Psoas muscle (tissue), 8 donors: Measurements from ENCODE around the gene CASQ2. TPM values are rescaled to one million over a fixed set of nuclear protein-coding genes. Genes with fewer than 3 reads are reported as not detected.

ENCODE experiments used
- ATAC-seq, 4 donors: fragments of 200-7000 bp; cut with Tn5 transposase; one replicate each; pipeline ENCODE4 v1.9.1; 2020; ENCODE audit warnings: moderate library complexity in 3 of 4, mild to moderate bottlenecking in 2 of 4
- DNase-seq, 2 donors: peaks; one replicate each; pipeline ENCODE4 v3.0.0-alpha.2; 2020
- H3K27ac ChIP-seq: fragments of 200-600 bp; one replicate; pipeline ENCODE4 v1.8.0; 2022
- H3K27me3 ChIP-seq, 3 donors: fragments of 200-600 bp in 1 of 3; one replicate each; pipeline versions ENCODE4 v1.6.1 to v1.8.0; 2013 to 2022; ENCODE audit warnings: low read length in 2 of 3, mild to moderate bottlenecking in 2 of 3, moderate library complexity in 1 of 3; ENCODE audit not compliant: insufficient read depth in 3 of 3
- H3K36me3 ChIP-seq, 2 donors: fragments of 200-600 bp in 1 of 2; one replicate each; pipeline versions ENCODE4 v1.6.1 to v1.8.0; 2013 to 2022; ENCODE audit warnings: low read depth in 1 of 2, mild to moderate bottlenecking in 1 of 2, moderate library complexity in 1 of 2; ENCODE audit not compliant: insufficient read depth in 1 of 2
- H3K4me1 ChIP-seq: fragments of 200-600 bp; one replicate; pipeline ENCODE4 v1.8.0; 2022
- H3K4me3 ChIP-seq: fragments of 200-600 bp; one replicate; pipeline ENCODE4 v1.8.0; 2022; ENCODE audit warnings: mild to moderate bottlenecking
- H3K9me3 ChIP-seq: fragments of 200-600 bp; one replicate; pipeline ENCODE4 v1.8.0; 2022
- WGBS, 3 donors: extraction: QIAGEN DNeasy Blood & Tissue Kit; methylation state at CpG; one replicate each; pipeline versions ENCODE4 v1.1.6 to v1.1.7; 2013; 5-methylcytosine and 5-hydroxymethylcytosine counted together
- intact Hi-C, 2 donors: fragments of 100-400 bp; cut with DNase I; formaldehyde crosslinking; loops; one replicate each; pipeline versions ENCODE4 v1.11.0 to v1.14.2; 2022
- polyA plus RNA-seq, 3 donors: library from polyadenylated mRNA; stranded (reverse); fragments of 200-250 nt; gene quantifications; one replicate each; pipeline ENCODE4 v1.2.3, GENCODE V29; 2013
- total RNA-seq, 4 donors: library from RNA; stranded (reverse); fragmentation: NEBNext Ultra II Directional in 2 of 4; extraction: Animal tissue kit (Norgen Biotek cat#: 25700) in 2 of 4; gene quantifications; one replicate each; pipeline versions ENCODE4 v1.2.1 to v1.2.4, GENCODE V29; 2021 to 2023
- TF ChIP-seq, protein P1 (sequence below): fragments of 200-600 bp; IDR thresholded peaks from one replicate; pipeline ENCODE4 v1.8.0; 2022; ENCODE audit warnings: antibody characterized with exemption
- donor health status: healthy with polysubstance abuse.
- donor health status: DM: no; HTN: no; CAD: no; lungs with moderate emphysema.
- donor health status: Bipolar disorder and iron deficiency.
- donor health status: healthy.
- donor health status: DM: yes; HTN: yes; CAD: no.
- donor health status: DM: no; HTN: no; CAD: no.
- donor health status: DM: no; HTN: no; CAD: no.
- donor health status: DM: yes; HTN: yes; CAD: no.

The CASQ2 gene
- total and polyA plus RNA-seq, 7 donors: 56.4 to 271 (median 84.0) TPM

DNA sequence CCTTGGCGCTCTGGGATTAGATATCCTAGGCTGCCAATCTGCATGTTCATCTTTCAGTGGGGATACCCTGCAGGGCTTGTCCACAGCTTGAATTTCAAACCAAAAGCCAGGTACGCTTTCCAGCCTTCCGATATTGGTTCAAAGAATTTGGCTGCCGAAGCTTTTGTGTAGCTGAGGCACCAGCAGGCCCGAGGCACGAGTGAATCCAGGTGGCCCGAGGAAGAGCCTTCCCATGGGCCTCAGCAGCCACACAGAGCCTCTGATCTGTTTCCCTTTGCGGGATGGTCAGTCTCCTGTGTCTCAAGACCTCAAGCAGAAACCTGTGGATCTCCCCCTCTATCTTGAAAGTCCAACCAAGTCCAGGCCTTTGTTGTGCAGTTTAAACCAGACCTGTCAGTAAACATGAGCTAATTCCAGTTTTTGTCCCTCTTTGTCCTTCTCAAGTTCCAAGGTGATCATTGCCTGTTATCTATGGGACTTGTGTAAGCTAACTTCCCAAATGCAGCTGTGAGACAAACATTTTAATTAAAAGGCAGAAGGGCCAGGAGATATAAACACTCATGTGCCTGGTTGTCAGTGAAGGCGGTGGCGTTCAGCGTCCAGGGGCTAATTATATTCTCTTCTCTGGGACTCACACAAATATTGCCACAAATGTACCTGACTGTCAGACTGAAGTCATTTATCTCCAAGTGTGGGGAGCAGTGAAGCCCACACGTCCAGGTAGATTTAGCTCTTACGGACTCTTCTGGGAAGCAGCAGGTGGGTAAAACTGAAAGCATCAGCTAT, 96.1 kb downstream of the CASQ2 start:
- H3K4me1 ChIP-seq: peaks cover under 1% of the 10 kb centered on the region
- DNase-seq (no peak), ATAC-seq (no peak)
- TF ChIP-seq, protein P1, sequence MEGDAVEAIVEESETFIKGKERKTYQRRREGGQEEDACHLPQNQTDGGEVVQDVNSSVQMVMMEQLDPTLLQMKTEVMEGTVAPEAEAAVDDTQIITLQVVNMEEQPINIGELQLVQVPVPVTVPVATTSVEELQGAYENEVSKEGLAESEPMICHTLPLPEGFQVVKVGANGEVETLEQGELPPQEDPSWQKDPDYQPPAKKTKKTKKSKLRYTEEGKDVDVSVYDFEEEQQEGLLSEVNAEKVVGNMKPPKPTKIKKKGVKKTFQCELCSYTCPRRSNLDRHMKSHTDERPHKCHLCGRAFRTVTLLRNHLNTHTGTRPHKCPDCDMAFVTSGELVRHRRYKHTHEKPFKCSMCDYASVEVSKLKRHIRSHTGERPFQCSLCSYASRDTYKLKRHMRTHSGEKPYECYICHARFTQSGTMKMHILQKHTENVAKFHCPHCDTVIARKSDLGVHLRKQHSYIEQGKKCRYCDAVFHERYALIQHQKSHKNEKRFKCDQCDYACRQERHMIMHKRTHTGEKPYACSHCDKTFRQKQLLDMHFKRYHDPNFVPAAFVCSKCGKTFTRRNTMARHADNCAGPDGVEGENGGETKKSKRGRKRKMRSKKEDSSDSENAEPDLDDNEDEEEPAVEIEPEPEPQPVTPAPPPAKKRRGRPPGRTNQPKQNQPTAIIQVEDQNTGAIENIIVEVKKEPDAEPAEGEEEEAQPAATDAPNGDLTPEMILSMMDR: no peak
- H3K4me3 ChIP-seq: no peak overlapping the region
- WGBS, 3 donors: 85 to 91% (median 89%) methylated on average over 13 of the region's 13 CpGs
- H3K27ac ChIP-seq: no peak overlapping the region
- H3K36me3 ChIP-seq: no peaks in the 10 kb centered on the region
- intact Hi-C loops: no loop called here
- no peaks in the 10 kb centered on the region for H3K9me3 ChIP-seq
- H3K27me3 ChIP-seq: no peaks in the 10 kb centered on the region

DNA sequence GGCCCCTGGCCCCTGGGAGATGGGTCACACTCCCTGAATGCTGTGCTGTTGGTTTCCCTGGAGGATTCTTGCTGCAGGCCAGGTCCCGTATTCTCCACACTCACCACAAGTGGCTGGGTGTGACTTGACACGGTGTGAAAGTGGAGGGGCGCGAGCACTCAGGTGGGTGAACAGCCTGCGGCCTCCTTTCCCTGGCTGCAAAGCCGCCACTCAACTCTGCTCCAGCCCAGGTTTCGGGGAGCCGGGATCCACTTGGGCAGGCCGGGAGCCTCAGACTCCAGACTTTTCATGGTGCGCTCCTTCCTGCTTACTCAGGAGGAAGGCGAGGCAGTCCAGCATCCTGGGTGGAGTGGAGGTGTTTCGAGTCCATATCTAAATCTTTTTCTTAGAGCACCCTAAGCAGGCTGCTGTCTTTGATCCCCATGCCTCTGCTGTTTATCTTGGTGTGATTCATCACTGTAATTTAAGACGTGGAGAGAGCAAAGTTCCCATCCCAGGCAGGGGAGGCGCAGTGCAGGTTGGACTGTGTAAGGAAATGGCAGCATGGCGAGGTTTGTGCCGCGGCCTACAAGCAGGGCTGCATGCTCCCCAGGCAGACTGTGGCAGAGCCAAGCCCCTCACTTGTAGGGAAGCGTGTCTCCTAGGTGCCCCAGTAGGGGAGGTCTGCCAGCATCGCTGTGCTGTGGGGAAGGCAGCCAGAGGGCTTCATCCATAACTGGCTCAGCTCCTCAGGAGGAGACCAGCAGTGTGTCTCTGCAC, 97.2 kb downstream of the CASQ2 start:
- ATAC-seq: peak; percentile 46 to 58 (median 54)
- TF ChIP-seq, protein P1: no peak
- DNase-seq: no peak
- intact Hi-C loops: no loop called here
- H3K27me3 ChIP-seq: no peaks in the 10 kb centered on the region
- no peaks in the 10 kb centered on the region for H3K36me3 ChIP-seq
- H3K9me3 ChIP-seq: no peaks in the 10 kb centered on the region
- H3K27ac ChIP-seq: no peak overlapping the region
- peaks cover 9% of the 10 kb centered on the region for H3K4me1 ChIP-seq
- 82 to 90% (median 90%) methylated on average over 19 of the region's 19 CpGs for WGBS, 3 donors
- H3K4me3 ChIP-seq: no peak overlapping the region

DNA sequence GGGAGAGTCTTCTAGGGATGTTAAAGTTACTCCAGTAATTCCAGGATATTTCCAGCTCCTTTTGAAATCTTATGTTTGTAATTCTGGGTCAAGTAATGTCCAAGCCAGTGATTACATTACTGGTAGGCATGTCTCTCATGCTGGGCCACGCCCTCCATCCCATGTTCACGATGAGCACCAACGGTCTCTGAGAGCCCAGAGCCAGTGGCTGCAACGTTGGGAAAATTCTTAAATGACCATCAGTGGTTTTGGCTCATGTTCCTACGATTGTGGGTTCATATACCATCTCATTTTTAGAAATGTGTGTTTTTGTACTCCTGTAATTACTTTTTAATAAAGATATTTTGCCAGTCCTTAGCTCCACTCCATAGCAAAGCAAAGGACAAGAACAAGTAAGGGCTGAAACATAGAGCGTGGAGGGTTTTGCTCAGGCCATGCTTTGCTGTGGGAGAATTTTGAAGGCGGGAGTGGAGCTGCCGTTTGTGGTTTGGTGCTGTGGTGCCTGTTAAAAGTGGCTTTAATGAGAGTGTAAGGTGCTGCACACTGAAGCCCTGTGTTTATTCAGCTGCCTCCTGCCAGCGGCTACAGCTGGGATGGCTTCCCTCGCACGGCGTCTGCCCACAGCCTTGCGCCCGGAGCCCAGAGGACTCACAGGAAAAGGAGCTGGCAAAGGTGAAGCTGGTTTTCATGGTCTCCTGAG, 97.9 kb downstream of the CASQ2 start:
- Histone ChIP-seq H3K27me3 (no peaks in the 10 kb centered on the region), H3K4me3 (no peak overlapping the region), H3K4me1 (peaks cover 13% of the 10 kb centered on the region), H3K27ac (no peak overlapping the region), H3K9me3 (no peaks in the 10 kb centered on the region), H3K36me3 (no peaks in the 10 kb centered on the region)
- 86% methylated on average over 14 of the region's 14 CpGs for WGBS, 3 donors
- DNase-seq (no peak), ATAC-seq (no peak)
- TF ChIP-seq, protein P1: no peak
- intact Hi-C loops: no loop called here

DNA sequence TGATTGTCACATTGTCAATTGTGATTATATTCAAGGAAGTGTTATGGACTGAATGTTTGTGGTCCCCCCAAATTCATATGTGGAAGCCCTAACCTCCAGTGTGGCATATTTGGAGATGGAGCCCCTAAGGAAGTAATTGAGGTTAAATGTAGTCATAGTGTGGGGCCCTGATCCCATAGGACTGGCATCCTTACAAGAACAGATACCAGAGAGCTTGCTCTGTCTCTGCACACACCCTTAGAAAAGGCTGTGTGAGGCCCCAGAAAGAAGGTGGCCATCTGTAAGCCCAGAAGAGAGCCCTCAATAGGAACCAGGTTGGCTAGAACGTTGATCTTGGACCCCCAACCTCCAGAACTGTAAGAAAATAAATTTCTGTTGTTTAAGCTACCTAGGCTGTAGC, 98.6 kb downstream of the CASQ2 start:
- no peak overlapping the region for H3K27ac ChIP-seq
- ATAC-seq (no peak), DNase-seq (no peak)
- peaks cover 13% of the 10 kb centered on the region for H3K4me1 ChIP-seq
- TF ChIP-seq, protein P1: no peak
- WGBS, 3 donors: 81 to 95% (median 92%) methylated on average over 1 of the region's 1 CpG
- H3K36me3 ChIP-seq: no peaks in the 10 kb centered on the region
- no peaks in the 10 kb centered on the region for H3K9me3 ChIP-seq
- H3K4me3 ChIP-seq: no peak overlapping the region
- no peaks in the 10 kb centered on the region for H3K27me3 ChIP-seq
- intact Hi-C loops: no loop called here
